OCI-LY1 (cell line): ENCODE data around the gene PTPRN2.

ENCODE experiments used
- H2AFZ ChIP-seq: fragments of 200-600 bp; sonication (generic), shearing (Covaris generic); 2 replicates; pipeline ENCODE4 v1.6.0; 2014; ENCODE audit warnings: antibody characterized with exemption, mild to moderate bottlenecking, low read length
- H3F3A ChIP-seq: fragments of 200-600 bp; sonication (generic), shearing (Covaris generic); 2 replicates; pipeline ENCODE4 v1.6.0; 2014; ENCODE audit warnings: mild to moderate bottlenecking, antibody characterized with exemption, low read length, moderate library complexity; ENCODE audit not compliant: insufficient read depth
- H3K27ac ChIP-seq: fragments of 200-600 bp; sonication (generic); 2 replicates; pipeline ENCODE4 v1.5.1; 2014; ENCODE audit warnings: low read length, mixed run types, mild to moderate bottlenecking, low read depth; ENCODE audit not compliant: poor library complexity, severe bottlenecking
- H3K27me3 ChIP-seq: fragments of 200-600 bp; sonication (generic); 2 replicates; pipeline ENCODE4 v1.6.0; 2014; ENCODE audit warnings: antibody characterized with exemption, mild to moderate bottlenecking, low read length, moderate library complexity; ENCODE audit not compliant: insufficient read depth
- H3K36me3 ChIP-seq: fragments of 200-600 bp; sonication (generic); 2 replicates; pipeline ENCODE4 v1.6.1; 2014; ENCODE audit warnings: mild to moderate bottlenecking, antibody characterized with exemption, low read length, moderate library complexity, mixed read lengths; ENCODE audit not compliant: insufficient read depth
- H3K4me1 ChIP-seq: fragments of 200-600 bp; sonication (generic); 2 replicates; pipeline ENCODE4 v1.5.1; 2014; ENCODE audit warnings: mild to moderate bottlenecking, low read length, moderate library complexity; ENCODE audit not compliant: insufficient read depth, severe bottlenecking
- H3K4me2 ChIP-seq: fragments of 200-600 bp; sonication (generic), shearing (Covaris generic); 2 replicates; pipeline ENCODE4 v1.6.1; 2014; ENCODE audit warnings: low read length
- H3K4me3 ChIP-seq: fragments of 200-600 bp; sonication (generic); 2 replicates; pipeline ENCODE4 v1.5.1; 2014; ENCODE audit warnings: low read length, low read depth, mild to moderate bottlenecking, mixed read lengths; ENCODE audit not compliant: poor library complexity, severe bottlenecking
- H3K79me2 ChIP-seq: fragments of 200-600 bp; shearing (Covaris generic); 2 replicates; pipeline ENCODE4 v1.6.1; 2016; ENCODE audit warnings: mixed run types, low read length, mixed read lengths; ENCODE audit not compliant: insufficient read depth
- H3K9ac ChIP-seq: fragments of 200-600 bp; sonication (generic), shearing (Covaris generic); 2 replicates; pipeline ENCODE4 v1.6.1; 2014; ENCODE audit warnings: mild to moderate bottlenecking, low read length, mixed read lengths
- H3K9me2 ChIP-seq: fragments of 200-600 bp; sonication (generic), shearing (Covaris generic); 2 replicates; pipeline ENCODE4 v1.6.1; 2014; ENCODE audit warnings: low read depth, mild to moderate bottlenecking, low read length, mixed read lengths
- H3K9me3 ChIP-seq: fragments of 200-600 bp; shearing (Covaris generic); 2 replicates; pipeline ENCODE4 v1.6.1; 2014; ENCODE audit warnings: low read length, mixed read lengths
- H4K20me1 ChIP-seq: fragments of 200-600 bp; sonication (generic), shearing (Covaris generic); 2 replicates; pipeline ENCODE4 v1.6.0; 2016; ENCODE audit warnings: mild to moderate bottlenecking, low read length; ENCODE audit not compliant: insufficient read depth
- CTCF ChIP-seq: fragments of 200-600 bp; sonication (generic), shearing (Covaris generic); IDR thresholded peaks from 2 replicates; pipeline ENCODE4 v1.5.1; 2017; ENCODE audit warnings: mild to moderate bottlenecking, antibody characterized with exemption, low read length, moderate library complexity, mixed read lengths
- EZH2 ChIP-seq: fragments of 200-600 bp; sonication (generic), shearing (Covaris generic); IDR thresholded peaks from 2 replicates; pipeline ENCODE4 v1.8.0; 2017; ENCODE audit warnings: borderline replicate concordance, mixed run types, mild to moderate bottlenecking, antibody characterized with exemption, low read length, moderate library complexity, mixed read lengths

Gene PTPRN2

GRCh38 chr7:158375034-158375433 lies 212.6 kb downstream of the PTPRN2 start:
- Histone ChIP-seq H3K9me2 (no peaks in the 10 kb centered on the region), H3K9me3 (no peaks in the 10 kb centered on the region), H3F3A (no peaks in the 10 kb centered on the region), H3K4me1 (no peaks in the 10 kb centered on the region), H3K27me3 (peaks cover 4% of the 10 kb centered on the region; the same call in 1 of the 2 replicates), H4K20me1 (no peaks in the 10 kb centered on the region), H3K27ac (no peak overlapping the region), H2AFZ (no peak overlapping the region), H3K9ac (no peak overlapping the region), H3K4me2 (no peak overlapping the region), H3K36me3 (no peaks in the 10 kb centered on the region), H3K79me2 (no peaks in the 10 kb centered on the region), H3K4me3 (no peak overlapping the region)
- TF ChIP-seq EZH2: no peak
- no peak for TF ChIP-seq CTCF

GRCh38 chr7:158374586-158374985 lies 213.0 kb downstream of the PTPRN2 start:
- Histone ChIP-seq H3K4me2 (no peak overlapping the region), H3K9me2 (no peaks in the 10 kb centered on the region), H3F3A (no peaks in the 10 kb centered on the region), H3K79me2 (no peaks in the 10 kb centered on the region), H3K9ac (no peak overlapping the region), H3K27me3 (peaks cover 4% of the 10 kb centered on the region; the same call in 1 of the 2 replicates), H2AFZ (no peak overlapping the region), H3K27ac (no peak overlapping the region), H3K4me3 (no peak overlapping the region), H4K20me1 (no peaks in the 10 kb centered on the region), H3K9me3 (no peaks in the 10 kb centered on the region), H3K4me1 (no peaks in the 10 kb centered on the region), H3K36me3 (no peaks in the 10 kb centered on the region)
- TF ChIP-seq EZH2: no peak
- TF ChIP-seq CTCF: no peak

GRCh38 chr7:158374146-158374545 lies 213.5 kb downstream of the PTPRN2 start:
- Histone ChIP-seq H3K4me3 (no peak overlapping the region), H3K4me1 (no peaks in the 10 kb centered on the region), H3K27me3 (peaks cover 4% of the 10 kb centered on the region; the same call in 1 of the 2 replicates), H2AFZ (no peak overlapping the region), H3K36me3 (no peaks in the 10 kb centered on the region), H3K27ac (no peak overlapping the region), H3K9me3 (no peaks in the 10 kb centered on the region), H4K20me1 (no peaks in the 10 kb centered on the region), H3K9ac (no peak overlapping the region), H3K79me2 (no peaks in the 10 kb centered on the region), H3K9me2 (no peaks in the 10 kb centered on the region), H3K4me2 (no peak overlapping the region), H3F3A (no peaks in the 10 kb centered on the region)
- TF ChIP-seq EZH2 (no peak), CTCF (no peak)
